K562 (cell line): ENCODE results near the gene VPS18. TPM values are rescaled to one million over a fixed set of nuclear protein-coding genes. Genes with fewer than 3 reads are reported as not detected.
A peak's percentile ranks its signal among the peaks of the same experiment; 100 is the strongest.

Source experiments
- ATF6 ChIP-seq: sonication (generic); formaldehyde crosslinking; IDR thresholded peaks from 2 replicates; pipeline ENCODE4 v1.4.0; 2020; ENCODE audit warnings: mild to moderate bottlenecking, missing genetic modification reagents
- FOSL1 ChIP-seq: fragments of 200-800 bp; sonication (Bioruptor generic); conservative IDR thresholded peaks from 2 replicates; pipeline ENCODE4 v1.6.1; 2016; ENCODE audit warnings: missing genetic modification characterization, missing compliant biosample characterization
- HMG20A ChIP-seq: fragments of 450-650 bp; formaldehyde crosslinking; conservative IDR thresholded peaks from 2 replicates; pipeline ENCODE4 v1.4.0; 2020; ENCODE audit warnings: mild to moderate bottlenecking, mixed read lengths
- JUND ChIP-seq, 2 experiments: IDR thresholded peaks; 2 replicates in 1 of 2; 3 replicates in 1 of 2; pipeline ENCODE4 v1.6.1; 2011; ENCODE audit warnings: borderline replicate concordance in 2 of 2, low read depth in 2 of 2, low read length in 2 of 2, improper control_type of control experiment in 1 of 2, missing biosample characterization in 1 of 2, missing genetic modification characterization in 1 of 2, missing genetic modification reagents in 1 of 2
- MYC ChIP-seq, 2 experiments: fragments of 250-450 bp in 1 of 2; sonication (Bioruptor Pico) in 1 of 2; IDR thresholded peaks; 2 replicates each; pipeline versions ENCODE4 v1.5.1 to v1.6.1; 2012 to 2021; ENCODE audit warnings: low read depth in 2 of 2, borderline replicate concordance in 1 of 2, improper control_type of control experiment in 1 of 2, low read length in 1 of 2, mild to moderate bottlenecking in 1 of 2, moderate library complexity in 1 of 2
- RBM34 ChIP-seq: fragments of 200-400 bp; formaldehyde crosslinking; IDR thresholded peaks from 2 replicates; pipeline ENCODE4 v1.6.1; 2018; ENCODE audit warnings: low read length, borderline replicate concordance; ENCODE audit not compliant: insufficient read depth
- RUNX1 ChIP-seq: sonication (generic); IDR thresholded peaks from 2 replicates; pipeline ENCODE4 v1.6.1; 2016; ENCODE audit warnings: antibody characterized with exemption, low read depth
- SP1 ChIP-seq: sonication (generic); formaldehyde crosslinking; IDR thresholded peaks from 2 replicates; pipeline ENCODE4 v1.8.1; 2022; ENCODE audit warnings: mild to moderate bottlenecking, missing genetic modification reagents
- YY1 ChIP-seq, 3 experiments: IDR thresholded peaks; 2 replicates each; pipeline ENCODE4 v1.6.1; 2011; ENCODE audit warnings: low read length in 2 of 3, mild to moderate bottlenecking in 2 of 3, moderate library complexity in 2 of 3, borderline replicate concordance in 1 of 3, control low read depth in 1 of 3, low read depth in 1 of 3; ENCODE audit not compliant: insufficient read depth in 3 of 3, insufficient replicate concordance in 2 of 3, control insufficient read depth in 1 of 3, insufficient read length in 1 of 3; ENCODE audit errors: extremely low read depth in 1 of 3
- ZNF77 ChIP-seq: fragments of 250-450 bp; sonication (Bioruptor Pico); IDR thresholded peaks from 2 replicates; pipeline ENCODE4 v1.5.0; 2020
- polyA plus RNA-seq, 8 experiments: library from polyadenylated mRNA; depleted of rRNA in 4 of 8; stranded (reverse) in 5 of 8; unstranded in 3 of 8; fragments of >200 nt; fragmentation: Nextera tagmentation in 2 of 8; fragmentation: Illumina TruSeq in 1 of 8; extraction: Ambion mirVana in 2 of 8; extraction: Trizol in 1 of 8; gene quantifications; 2 replicates each; pipeline versions ENCODE4 v1.2.1 to v1.2.3, GENCODE V29; 2011 to 2014; ENCODE audit warnings: inconsistent platforms in 1 of 8, missing spikeins in 1 of 8
- total RNA-seq, 7 experiments: library from RNA; depleted of rRNA in 6 of 7; stranded (reverse); fragments of >200 nt in 6 of 7; fragmentation: Illumina TruSeq in 2 of 7; extraction: Trizol in 2 of 7; gene quantifications; 2 replicates each; pipeline versions ENCODE4 v1.2.1 to v1.2.3, GENCODE V29; 2011 to 2021; ENCODE audit warnings: low replicate concordance in 1 of 7
- TF ChIP-seq, protein P1 (sequence below): fragments of 450-650 bp; IDR thresholded peaks from 2 replicates; pipeline ENCODE4 v1.6.1; 2016; ENCODE audit warnings: borderline replicate concordance

Gene VPS18
- total and polyA plus RNA-seq, 9 of the 15 experiments (the other 6 are each of a cell fraction or from before 2014, with no cell fraction given), result 0.73 to 19.9 (median 8.5) TPM

DNA sequence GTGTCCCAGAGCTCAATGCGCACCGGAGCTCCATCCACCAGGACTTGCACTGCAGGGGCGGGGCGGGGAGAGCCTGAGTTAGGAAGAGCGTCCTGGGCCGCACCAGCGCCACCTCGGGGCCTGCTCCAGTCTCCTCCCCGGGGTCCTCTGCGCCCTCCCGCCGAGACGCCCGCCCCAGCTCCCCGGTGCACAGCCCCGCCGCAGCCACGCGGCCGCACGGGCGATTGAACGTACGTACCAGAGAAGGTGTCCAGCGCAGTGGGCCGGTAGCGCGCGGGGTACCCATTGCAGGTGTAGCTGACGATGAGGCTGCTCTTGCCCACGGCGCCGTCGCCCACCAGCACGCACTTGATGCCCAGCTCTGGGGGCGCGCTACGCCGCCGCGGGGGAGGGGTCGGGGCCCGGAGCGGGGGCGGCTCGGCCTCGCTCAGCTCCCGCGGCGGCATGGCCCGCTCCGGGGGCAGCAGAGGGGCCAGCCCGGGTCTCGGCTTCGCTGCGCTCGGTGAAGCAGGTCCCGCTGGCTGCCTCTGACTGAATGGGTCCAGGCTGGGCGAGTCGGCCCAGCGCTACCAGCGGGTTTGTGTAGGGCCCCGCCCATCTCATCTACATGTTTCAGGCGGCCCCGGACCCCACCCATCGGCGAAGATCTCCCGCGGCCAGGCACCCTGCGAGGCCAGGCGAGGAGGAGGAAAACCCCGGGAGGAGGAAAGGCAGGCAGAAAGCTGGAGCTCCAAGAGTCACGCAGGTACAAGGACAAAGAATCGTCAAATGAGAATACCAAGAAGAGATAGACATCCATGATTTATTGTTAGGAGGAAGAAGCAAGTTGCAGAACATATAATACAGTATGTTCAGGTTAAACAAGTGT is 20.3 kb upstream of the VPS18 start, which contains the start of gene RHOV (continued):
- no peak for TF ChIP-seq ATF6 (CRISPR knock-in tag)
- TF ChIP-seq MYC (IDR thresholded peaks at IDR 0.05; ENCODE audit: low read depth, low read length), result peak; percentile 74
- no peak for TF ChIP-seq MYC (CRISPR knock-in tag; IDR thresholded peaks at IDR 0.05; ENCODE audit: borderline replicate concordance, low read depth)
- TF ChIP-seq, protein P1, sequence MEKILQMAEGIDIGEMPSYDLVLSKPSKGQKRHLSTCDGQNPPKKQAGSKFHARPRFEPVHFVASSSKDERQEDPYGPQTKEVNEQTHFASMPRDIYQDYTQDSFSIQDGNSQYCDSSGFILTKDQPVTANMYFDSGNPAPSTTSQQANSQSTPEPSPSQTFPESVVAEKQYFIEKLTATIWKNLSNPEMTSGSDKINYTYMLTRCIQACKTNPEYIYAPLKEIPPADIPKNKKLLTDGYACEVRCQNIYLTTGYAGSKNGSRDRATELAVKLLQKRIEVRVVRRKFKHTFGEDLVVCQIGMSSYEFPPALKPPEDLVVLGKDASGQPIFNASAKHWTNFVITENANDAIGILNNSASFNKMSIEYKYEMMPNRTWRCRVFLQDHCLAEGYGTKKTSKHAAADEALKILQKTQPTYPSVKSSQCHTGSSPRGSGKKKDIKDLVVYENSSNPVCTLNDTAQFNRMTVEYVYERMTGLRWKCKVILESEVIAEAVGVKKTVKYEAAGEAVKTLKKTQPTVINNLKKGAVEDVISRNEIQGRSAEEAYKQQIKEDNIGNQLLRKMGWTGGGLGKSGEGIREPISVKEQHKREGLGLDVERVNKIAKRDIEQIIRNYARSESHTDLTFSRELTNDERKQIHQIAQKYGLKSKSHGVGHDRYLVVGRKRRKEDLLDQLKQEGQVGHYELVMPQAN, result peak; percentile 35; the same call in 1 of the 2 replicates
- TF ChIP-seq RBM34, result no peak
- no peak for TF ChIP-seq FOSL1 (tag)
- peak; percentile 34; the same call in 1 of the 2 replicates for TF ChIP-seq JUND (IDR thresholded peaks at IDR 0.05; ENCODE audit: borderline replicate concordance, low read depth, low read length)
- no peak; the same call in 2 of the 3 replicates for TF ChIP-seq JUND (tag; IDR thresholded peaks at IDR 0.05; ENCODE audit: borderline replicate concordance, low read depth, low read length)
- TF ChIP-seq ZNF77 (CRISPR knock-in tag), result no peak
- peak in 1 of 3 experiments; percentile 18 for TF ChIP-seq YY1 (IDR thresholded peaks at IDR 0.05; ENCODE audit: borderline replicate concordance in 1 of 3, control insufficient read depth in 1 of 3, extremely low read depth in 1 of 3, insufficient read depth in 3 of 3, insufficient read length in 1 of 3, insufficient replicate concordance in 2 of 3, low read depth in 1 of 3, low read length in 2 of 3)
- TF ChIP-seq HMG20A (CRISPR knock-in tag), result no peak
- TF ChIP-seq SP1 (CRISPR knock-in tag), result no peak
- TF ChIP-seq RUNX1, result no peak
